AG09319 (cell line): ENCODE data around the gene PARP4.
"Not testable (repeated sequence)": the region's sequence is repeated elsewhere in the genome, so short reads cannot be mapped to it uniquely, and the experiment has no call there.

Source experiments
- DNase-seq: peaks from one replicate; pipeline ENCODE4 v3.0.0-alpha.2; 2010; ENCODE audit warnings: low read depth; ENCODE audit errors: extremely low read depth
- CTCF ChIP-seq: IDR thresholded peaks from 2 replicates; pipeline ENCODE4 v1.5.1; 2011; ENCODE audit warnings: low read depth, mild to moderate bottlenecking, inconsistent platforms, low read length, moderate library complexity

PARP4 gene

DNA sequence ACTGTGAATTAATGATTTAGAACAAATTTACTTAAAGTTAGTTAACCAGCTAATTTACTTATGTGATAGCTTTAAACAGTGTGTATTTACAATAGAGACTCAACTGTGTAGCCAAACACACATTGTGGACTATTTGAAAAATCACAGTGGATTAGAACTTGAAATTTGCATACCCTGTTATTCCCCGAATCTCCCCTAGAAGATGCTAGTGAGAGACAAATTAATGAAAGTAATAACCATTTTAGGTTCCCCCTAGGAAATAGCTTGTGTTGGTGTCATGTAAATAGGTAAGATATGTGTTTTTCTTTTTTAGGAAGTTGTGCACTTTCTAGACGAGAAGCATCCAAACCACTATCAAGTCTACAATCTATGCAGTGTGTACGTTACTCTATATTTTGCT, 104.7 kb downstream of the PARP4 start:
- no peak for DNase-seq
- TF ChIP-seq CTCF, result no peak; the same call in 1 of the 2 replicates

DNA sequence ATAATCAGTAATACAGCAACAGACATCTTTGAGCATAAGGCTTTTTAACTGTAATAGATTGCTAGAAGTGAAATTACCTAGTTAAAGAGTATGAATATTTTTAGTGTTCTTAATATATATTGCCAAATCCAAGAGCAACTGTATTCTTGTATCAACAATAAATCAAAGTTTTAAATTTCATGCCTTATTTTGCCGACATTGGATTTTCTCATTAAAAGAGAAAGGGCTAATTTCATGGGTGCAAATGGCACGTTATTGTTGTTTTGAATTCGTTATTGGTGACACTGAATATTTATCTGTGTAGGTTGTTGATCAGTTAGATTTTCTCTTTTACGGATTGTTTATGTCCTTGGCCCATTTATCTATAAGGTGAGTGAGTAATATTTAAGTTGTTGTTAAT, 106.1 kb downstream of the PARP4 start:
- DNase-seq, result no peak
- no peak for TF ChIP-seq CTCF

GRCh38 chr13:24396821-24397220, 115.8 kb downstream of the PARP4 start:
- DNase-seq, result no peak
- TF ChIP-seq CTCF, result no peak

DNA sequence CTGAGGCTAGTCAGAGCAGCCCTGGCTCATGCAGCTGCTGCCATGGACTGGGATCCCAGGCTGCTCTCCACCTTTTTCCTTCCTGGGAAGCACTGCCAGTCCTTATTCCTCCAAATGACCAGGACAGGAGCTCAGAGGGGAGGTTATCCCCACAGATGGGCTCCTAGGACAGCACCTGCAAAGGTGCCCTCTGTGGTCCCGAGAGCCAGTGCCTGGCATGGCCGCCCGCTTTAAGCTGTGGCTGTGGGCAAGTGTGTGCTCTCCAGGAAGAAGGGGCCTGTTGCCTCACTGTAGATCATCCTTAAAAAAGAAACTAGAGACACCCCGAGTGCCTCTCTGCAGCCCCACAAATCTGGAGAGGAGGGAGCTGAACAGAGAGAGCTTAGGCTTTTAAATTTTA, 119.6 kb downstream of the PARP4 start:
- DNase-seq, result no peak
- no peak for TF ChIP-seq CTCF

DNA sequence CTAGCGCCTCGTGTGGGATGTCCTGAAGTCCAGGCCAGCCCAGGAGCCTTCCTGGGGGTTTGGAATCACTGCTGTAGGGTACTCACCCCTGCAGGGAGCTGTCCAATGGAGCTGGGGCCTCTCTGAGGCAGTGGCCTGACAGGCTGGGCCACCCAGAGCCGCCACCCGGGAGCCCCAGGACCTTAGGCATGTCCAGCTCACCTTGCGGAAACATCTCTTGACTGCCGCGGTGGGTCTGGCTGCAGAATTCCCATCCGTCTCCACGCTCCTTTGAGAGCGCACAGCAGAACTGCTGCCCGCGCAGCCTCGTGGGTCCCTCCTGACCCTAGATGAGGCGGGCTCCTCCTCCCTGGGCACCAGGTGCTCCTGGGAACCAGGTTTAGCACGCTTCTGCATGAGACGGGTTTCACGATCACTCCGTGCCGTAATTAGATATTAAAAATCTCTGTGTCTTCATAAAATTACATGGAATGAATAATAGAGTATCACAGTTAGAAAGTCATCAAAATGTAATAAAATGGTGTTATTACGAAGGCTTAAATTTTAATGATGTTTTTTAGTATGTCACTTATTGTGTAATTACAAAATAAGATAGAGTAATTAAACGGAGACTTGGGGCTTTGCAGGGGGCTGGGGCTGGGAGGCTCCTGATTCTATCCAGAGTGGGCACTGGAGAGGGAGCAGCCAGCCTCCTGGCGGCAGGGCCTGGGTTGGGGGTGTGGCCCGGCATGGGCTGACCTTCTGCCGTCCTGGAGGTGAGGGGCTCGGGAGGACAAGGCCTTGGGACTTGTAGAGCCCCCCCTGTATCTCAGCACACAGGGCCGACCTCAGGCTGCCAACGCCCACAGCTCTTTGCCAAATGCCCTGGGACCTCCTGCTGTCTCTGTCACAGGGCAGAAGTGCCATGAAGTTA, 120.6 kb downstream of the PARP4 start:
- not testable (repeated sequence) for DNase-seq

GRCh38 chr13:24390795-24391194, 121.8 kb downstream of the PARP4 start:
- not testable (repeated sequence) for DNase-seq

- no peak for TF ChIP-seq CTCF
- DNase-seq, result no peak
Observed at GRCh38 chr13:24389506-24389905, 123.1 kb downstream of the PARP4 start.

- DNase-seq, result not testable (repeated sequence)
Observed at GRCh38 chr13:24388743-24389142, 123.8 kb downstream of the PARP4 start.
